HEK293 (cell line): Measurements from ENCODE around the gene CCDC110.

Experiments used
- CTCF ChIA-PET: fragments of 350-600 bp; formaldehyde crosslinking; extraction: SDS; loops from one replicate; lab custom pipeline; 2021; ENCODE audit warnings: antibody characterized with exemption; lab: Yijun Ruan, JAX
- POLR2A ChIA-PET: fragments of 300-600 bp; formaldehyde crosslinking; extraction: SDS; loops from one replicate; lab custom pipeline; 2020; ENCODE audit warnings: antibody characterized with exemption, inconsistent platforms; lab: Yijun Ruan, JAX
- H3K27ac ChIP-seq: fragments of 200-500 bp; sonication (Bioruptor generic); 2 replicates; pipeline ENCODE4 v1.5.1; 2014; ENCODE audit warnings: low read depth, low read length, control low read depth, inconsistent platforms; ENCODE audit errors: extremely low read depth
- H3K36me3 ChIP-seq, 2 experiments: fragments of 200-500 bp in 1 of 2; sonication (Bioruptor generic) in 1 of 2; 1 replicate in 1 of 2; 2 replicates in 1 of 2; pipeline ENCODE4 v1.5.1; 2014 to 2017; ENCODE audit warnings: inconsistent platforms in 2 of 2, low read length in 2 of 2; ENCODE audit not compliant: control insufficient read depth in 2 of 2, insufficient read depth in 1 of 2
- H3K4me1 ChIP-seq: fragments of 200-500 bp; sonication (Bioruptor generic); 2 replicates; pipeline ENCODE4 v1.5.1; 2014; ENCODE audit warnings: mild to moderate bottlenecking, low read length, inconsistent platforms; ENCODE audit not compliant: control insufficient read depth, insufficient read depth
- H3K4me3 ChIP-seq: 2 replicates; pipeline ENCODE4 v1.5.1; 2011; ENCODE audit warnings: low read depth, mild to moderate bottlenecking, control low read depth, low read length, moderate library complexity
- H3K9me3 ChIP-seq: fragments of 200-500 bp; sonication (Bioruptor generic); 2 replicates; pipeline ENCODE4 v1.5.1; 2014; ENCODE audit warnings: low read depth, low read length, inconsistent platforms; ENCODE audit not compliant: control insufficient read depth, insufficient read depth
- BCL6B ChIP-seq: fragments of 450-650 bp; formaldehyde crosslinking; IDR thresholded peaks from 2 replicates; pipeline ENCODE4 v1.5.1; 2017; ENCODE audit warnings: missing biosample characterization, missing genetic modification characterization
- KLF1 ChIP-seq: fragments of 450-650 bp; formaldehyde crosslinking; IDR thresholded peaks from 2 replicates; pipeline ENCODE4 v1.5.1; 2016; ENCODE audit warnings: missing biosample characterization, missing genetic modification characterization
- OVOL3 ChIP-seq: fragments of 450-650 bp; formaldehyde crosslinking; IDR thresholded peaks from 2 replicates; pipeline ENCODE4 v1.5.1; 2016; ENCODE audit warnings: missing biosample characterization, missing genetic modification characterization
- PRDM10 ChIP-seq: fragments of 450-650 bp; formaldehyde crosslinking; IDR thresholded peaks from 2 replicates; pipeline ENCODE4 v1.5.1; 2016; ENCODE audit warnings: missing biosample characterization, missing genetic modification characterization
- ZBTB20 ChIP-seq: fragments of 450-650 bp; formaldehyde crosslinking; IDR thresholded peaks from 2 replicates; pipeline ENCODE4 v1.5.1; 2016; ENCODE audit warnings: missing biosample characterization, missing genetic modification characterization
- ZBTB7A ChIP-seq: fragments of 450-650 bp; formaldehyde crosslinking; IDR thresholded peaks from 2 replicates; pipeline ENCODE4 v1.5.1; 2016; ENCODE audit warnings: low read depth, missing biosample characterization, missing genetic modification characterization
- ZBTB8A ChIP-seq: fragments of 450-650 bp; formaldehyde crosslinking; IDR thresholded peaks from 2 replicates; pipeline ENCODE4 v1.5.1; 2016; ENCODE audit warnings: missing biosample characterization, missing genetic modification characterization
- ZNF175 ChIP-seq: fragments of 450-650 bp; formaldehyde crosslinking; IDR thresholded peaks from 2 replicates; pipeline ENCODE4 v1.5.1; 2016; ENCODE audit warnings: missing biosample characterization, missing genetic modification characterization
- ZNF19 ChIP-seq: fragments of 450-650 bp; formaldehyde crosslinking; IDR thresholded peaks from 2 replicates; pipeline ENCODE4; 2016; ENCODE audit warnings: missing biosample characterization, missing genetic modification characterization, low read depth
- ZNF2 ChIP-seq: fragments of 450-650 bp; formaldehyde crosslinking; IDR thresholded peaks from 2 replicates; pipeline ENCODE4 v1.5.1; 2016; ENCODE audit warnings: missing biosample characterization, missing genetic modification characterization
- ZNF214 ChIP-seq: fragments of 450-650 bp; formaldehyde crosslinking; IDR thresholded peaks from 2 replicates; pipeline ENCODE4 v1.5.1; 2017; ENCODE audit warnings: missing biosample characterization, mild to moderate bottlenecking, missing genetic modification characterization, borderline replicate concordance
- ZNF248 ChIP-seq: fragments of 450-650 bp; formaldehyde crosslinking; IDR thresholded peaks from 2 replicates; pipeline ENCODE4 v1.5.1; 2017; ENCODE audit warnings: missing biosample characterization, missing genetic modification characterization
- ZNF302 ChIP-seq: fragments of 450-650 bp; formaldehyde crosslinking; IDR thresholded peaks from 2 replicates; pipeline ENCODE4 v1.5.1; 2016; ENCODE audit warnings: missing biosample characterization, missing genetic modification characterization, low read depth
- ZNF449 ChIP-seq: fragments of 450-650 bp; formaldehyde crosslinking; IDR thresholded peaks from 2 replicates; pipeline ENCODE4 v1.5.1; 2017; ENCODE audit warnings: missing biosample characterization, mild to moderate bottlenecking, missing genetic modification characterization, moderate library complexity
- ZNF555 ChIP-seq: fragments of 450-650 bp; formaldehyde crosslinking; conservative IDR thresholded peaks from 2 replicates; pipeline ENCODE4 v1.5.1; 2017; ENCODE audit warnings: missing biosample characterization, mild to moderate bottlenecking, missing genetic modification characterization, inconsistent platforms
- ZNF571 ChIP-seq: fragments of 450-650 bp; formaldehyde crosslinking; IDR thresholded peaks from 2 replicates; pipeline ENCODE4 v1.5.0; 2017; ENCODE audit warnings: missing biosample characterization, missing genetic modification characterization
- ZNF623 ChIP-seq: fragments of 450-650 bp; formaldehyde crosslinking; IDR thresholded peaks from 2 replicates; pipeline ENCODE4 v1.5.1; 2016; ENCODE audit warnings: missing biosample characterization, missing genetic modification characterization
- ZXDB ChIP-seq: fragments of 450-650 bp; formaldehyde crosslinking; IDR thresholded peaks from 2 replicates; pipeline ENCODE4 v1.5.1; 2016; ENCODE audit warnings: missing biosample characterization, missing genetic modification characterization
- TF ChIP-seq, protein P1 (sequence below): fragments of 450-650 bp; formaldehyde crosslinking; IDR thresholded peaks from 2 replicates; pipeline ENCODE4 v1.5.1; 2016; ENCODE audit warnings: missing biosample characterization, missing genetic modification characterization
- TF ChIP-seq, protein P2 (sequence below): fragments of 450-650 bp; formaldehyde crosslinking; IDR thresholded peaks from 2 replicates; pipeline ENCODE4 v1.5.1; 2016; ENCODE audit warnings: missing biosample characterization, missing genetic modification characterization
- TF ChIP-seq, protein P3 (sequence below): fragments of 450-650 bp; formaldehyde crosslinking; conservative IDR thresholded peaks from 2 replicates; pipeline ENCODE4 v1.5.1; 2016; ENCODE audit warnings: low read depth, missing biosample characterization, missing genetic modification characterization
- TF ChIP-seq, protein P4 (sequence below): fragments of 450-650 bp; formaldehyde crosslinking; IDR thresholded peaks from 2 replicates; pipeline ENCODE4 v1.5.1; 2017; ENCODE audit warnings: missing biosample characterization, missing genetic modification characterization

The CCDC110 gene

DNA sequence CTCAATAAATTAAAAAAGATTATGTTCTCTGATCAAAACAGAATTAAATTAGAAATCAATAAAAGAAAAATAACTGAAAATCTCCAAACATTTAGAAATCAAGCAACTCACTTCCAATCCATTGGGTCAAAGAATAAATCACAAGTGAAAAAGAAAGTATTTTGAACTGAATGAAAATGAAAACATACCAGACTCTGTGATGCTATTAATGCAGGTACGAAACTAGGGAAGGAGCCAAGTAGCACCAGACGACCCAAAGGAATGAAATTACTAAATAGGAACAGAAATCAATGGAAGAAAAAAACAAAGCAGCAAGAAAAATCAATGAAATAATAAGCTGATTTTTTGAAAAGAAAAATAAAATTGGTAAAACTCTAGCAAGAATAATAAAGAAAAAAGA, 15.4 kb downstream of the CCDC110 start:
- no peak overlapping the region for H3K27ac ChIP-seq
- ChIA-PET CTCF (interaction anchor here (0.7 kb wide), 1 partner anchor 438 kb away, joined by 3 read pairs; the partner anchor contains the start of gene HELT), POLR2A (no interaction called here)
- H3K4me1 ChIP-seq = no peaks in the 10 kb centered on the region
- H3K36me3 ChIP-seq = no peaks in the 10 kb centered on the region
- H3K4me3 ChIP-seq = no peak overlapping the region
- TF ChIP-seq ZNF2 (tag by site-specific recombination) (no peak), ZNF623 (no peak), ZXDB (no peak), ZBTB20 (tag by site-specific recombination) (no peak), ZNF302 (no peak), KLF1 (tag by site-specific recombination) (no peak), ZBTB8A (tag by site-specific recombination) (no peak), ZNF571 (no peak), ZNF214 (tag by site-specific recombination) (no peak), ZBTB7A (no peak), ZNF19 (tag by site-specific recombination) (no peak), BCL6B (tag by site-specific recombination) (no peak)
- TF ChIP-seq, protein P1, sequence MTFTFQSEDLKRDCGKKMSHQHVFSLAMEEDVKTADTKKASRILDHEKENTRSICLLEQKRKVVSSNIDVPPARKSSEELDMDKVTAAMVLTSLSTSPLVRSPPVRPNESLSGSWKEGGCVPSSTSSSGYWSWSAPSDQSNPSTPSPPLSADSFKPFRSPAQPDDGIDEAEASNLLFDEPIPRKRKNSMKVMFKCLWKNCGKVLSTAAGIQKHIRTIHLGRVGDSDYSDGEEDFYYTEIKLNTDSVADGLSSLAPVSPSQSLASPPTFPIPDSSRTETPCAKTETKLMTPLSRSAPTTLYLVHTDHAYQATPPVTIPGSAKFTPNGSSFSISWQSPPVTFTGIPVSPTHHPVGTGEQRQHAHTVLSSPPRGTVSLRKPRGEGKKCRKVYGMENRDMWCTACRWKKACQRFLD = no peak
- TF ChIP-seq, protein P2, sequence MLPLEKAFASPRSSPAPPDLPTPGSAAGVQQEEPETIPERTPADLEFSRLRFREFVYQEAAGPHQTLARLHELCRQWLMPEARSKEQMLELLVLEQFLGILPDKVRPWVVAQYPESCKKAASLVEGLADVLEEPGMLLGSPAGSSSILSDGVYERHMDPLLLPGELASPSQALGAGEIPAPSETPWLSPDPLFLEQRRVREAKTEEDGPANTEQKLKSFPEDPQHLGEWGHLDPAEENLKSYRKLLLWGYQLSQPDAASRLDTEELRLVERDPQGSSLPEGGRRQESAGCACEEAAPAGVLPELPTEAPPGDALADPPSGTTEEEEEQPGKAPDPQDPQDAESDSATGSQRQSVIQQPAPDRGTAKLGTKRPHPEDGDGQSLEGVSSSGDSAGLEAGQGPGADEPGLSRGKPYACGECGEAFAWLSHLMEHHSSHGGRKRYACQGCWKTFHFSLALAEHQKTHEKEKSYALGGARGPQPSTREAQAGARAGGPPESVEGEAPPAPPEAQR (tag by site-specific recombination) = no peak
- TF ChIP-seq, protein P3, sequence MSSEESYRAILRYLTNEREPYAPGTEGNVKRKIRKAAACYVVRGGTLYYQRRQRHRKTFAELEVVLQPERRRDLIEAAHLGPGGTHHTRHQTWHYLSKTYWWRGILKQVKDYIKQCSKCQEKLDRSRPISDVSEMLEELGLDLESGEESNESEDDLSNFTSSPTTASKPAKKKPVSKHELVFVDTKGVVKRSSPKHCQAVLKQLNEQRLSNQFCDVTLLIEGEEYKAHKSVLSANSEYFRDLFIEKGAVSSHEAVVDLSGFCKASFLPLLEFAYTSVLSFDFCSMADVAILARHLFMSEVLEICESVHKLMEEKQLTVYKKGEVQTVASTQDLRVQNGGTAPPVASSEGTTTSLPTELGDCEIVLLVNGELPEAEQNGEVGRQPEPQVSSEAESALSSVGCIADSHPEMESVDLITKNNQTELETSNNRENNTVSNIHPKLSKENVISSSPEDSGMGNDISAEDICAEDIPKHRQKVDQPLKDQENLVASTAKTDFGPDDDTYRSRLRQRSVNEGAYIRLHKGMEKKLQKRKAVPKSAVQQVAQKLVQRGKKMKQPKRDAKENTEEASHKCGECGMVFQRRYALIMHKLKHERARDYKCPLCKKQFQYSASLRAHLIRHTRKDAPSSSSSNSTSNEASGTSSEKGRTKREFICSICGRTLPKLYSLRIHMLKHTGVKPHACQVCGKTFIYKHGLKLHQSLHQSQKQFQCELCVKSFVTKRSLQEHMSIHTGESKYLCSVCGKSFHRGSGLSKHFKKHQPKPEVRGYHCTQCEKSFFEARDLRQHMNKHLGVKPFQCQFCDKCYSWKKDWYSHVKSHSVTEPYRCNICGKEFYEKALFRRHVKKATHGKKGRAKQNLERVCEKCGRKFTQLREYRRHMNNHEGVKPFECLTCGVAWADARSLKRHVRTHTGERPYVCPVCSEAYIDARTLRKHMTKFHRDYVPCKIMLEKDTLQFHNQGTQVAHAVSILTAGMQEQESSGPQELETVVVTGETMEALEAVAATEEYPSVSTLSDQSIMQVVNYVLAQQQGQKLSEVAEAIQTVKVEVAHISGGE (tag by site-specific recombination) = no peak
- TF ChIP-seq, protein P4, sequence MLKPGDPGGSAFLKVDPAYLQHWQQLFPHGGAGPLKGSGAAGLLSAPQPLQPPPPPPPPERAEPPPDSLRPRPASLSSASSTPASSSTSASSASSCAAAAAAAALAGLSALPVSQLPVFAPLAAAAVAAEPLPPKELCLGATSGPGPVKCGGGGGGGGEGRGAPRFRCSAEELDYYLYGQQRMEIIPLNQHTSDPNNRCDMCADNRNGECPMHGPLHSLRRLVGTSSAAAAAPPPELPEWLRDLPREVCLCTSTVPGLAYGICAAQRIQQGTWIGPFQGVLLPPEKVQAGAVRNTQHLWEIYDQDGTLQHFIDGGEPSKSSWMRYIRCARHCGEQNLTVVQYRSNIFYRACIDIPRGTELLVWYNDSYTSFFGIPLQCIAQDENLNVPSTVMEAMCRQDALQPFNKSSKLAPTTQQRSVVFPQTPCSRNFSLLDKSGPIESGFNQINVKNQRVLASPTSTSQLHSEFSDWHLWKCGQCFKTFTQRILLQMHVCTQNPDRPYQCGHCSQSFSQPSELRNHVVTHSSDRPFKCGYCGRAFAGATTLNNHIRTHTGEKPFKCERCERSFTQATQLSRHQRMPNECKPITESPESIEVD (tag by site-specific recombination) = no peak
- H3K9me3 ChIP-seq = no peaks in the 10 kb centered on the region

DNA sequence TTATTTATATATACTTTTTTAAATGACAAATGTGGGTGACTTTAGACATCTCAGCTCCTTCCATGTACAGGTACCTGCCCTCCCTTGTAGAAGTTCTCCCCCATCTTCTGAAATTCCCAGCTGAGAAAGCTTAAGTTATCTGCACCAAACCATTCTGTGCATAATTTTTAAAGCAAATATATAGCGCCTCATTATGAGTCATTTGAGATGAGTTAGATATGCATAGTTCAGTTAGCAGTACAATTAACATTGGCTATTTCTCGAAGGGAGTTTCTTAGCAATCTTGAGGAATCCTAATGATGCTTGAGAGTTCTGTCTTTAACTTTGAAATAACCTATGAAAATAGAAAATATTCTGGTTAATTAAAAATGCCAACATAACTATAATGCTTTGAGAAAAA, 26.3 kb downstream of the CCDC110 start:
- Histone ChIP-seq H3K4me3 (no peak overlapping the region), H3K36me3 (no peaks in the 10 kb centered on the region), H3K9me3 (no peaks in the 10 kb centered on the region), H3K4me1 (no peaks in the 10 kb centered on the region), H3K27ac (no peak overlapping the region)
- ChIA-PET CTCF (no interaction called here), POLR2A (no interaction called here)
- no peak for TF ChIP-seq ZNF623
- no peak for TF ChIP-seq PRDM10 (tag by site-specific recombination)
- TF ChIP-seq ZNF555 = no peak
- TF ChIP-seq ZNF248 = no peak
- no peak for TF ChIP-seq ZNF175 (tag by site-specific recombination)
- no peak for TF ChIP-seq ZNF449 (tag by site-specific recombination)
- no peak for TF ChIP-seq OVOL3 (tag by site-specific recombination)
